ENCODE results near the gene ATG16L2. TPM values are rescaled to one million over a fixed set of nuclear protein-coding genes. Genes with fewer than 3 reads are reported as not detected.

ATG16L2 gene
- total RNA-seq, 2 experiments from 2014 or later, result 58.3 to 61.6 TPM

DNA sequence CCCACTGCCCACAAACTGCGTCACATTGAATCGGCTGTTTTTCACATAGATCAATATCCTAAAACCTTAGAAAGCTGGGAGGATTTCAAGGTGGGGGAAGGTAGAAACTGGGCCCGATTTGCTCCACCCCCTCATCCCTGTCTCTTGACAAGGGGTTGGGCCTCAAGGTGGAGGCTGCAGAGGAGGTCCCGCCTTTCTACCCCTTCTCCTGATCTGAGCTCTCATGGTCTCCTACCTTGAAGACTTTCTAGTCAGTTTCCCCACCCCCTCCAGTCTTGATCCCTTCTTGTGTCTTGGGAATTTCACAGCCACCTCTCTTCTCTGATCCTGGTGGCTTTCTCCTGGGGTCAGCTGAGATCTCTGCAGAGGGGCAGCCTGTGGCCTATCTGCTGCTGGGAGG lies 15.8 kb upstream of the ATG16L2 start:
- POLR2A ChIA-PET, result no interaction called here
- Mint-ChIP-seq H3K4me3 (no peak overlapping the region), H3K9me3 (no peaks in the 10 kb centered on the region), H3K36me3 (ENCODE audit: low read depth) (no peaks in the 10 kb centered on the region), H3K27ac (peak overlapping the region; percentile 61), H3K4me1 (ENCODE audit: low read depth) (peaks cover 16% of the 10 kb centered on the region), H3K27me3 (no peaks in the 10 kb centered on the region)
- Histone ChIP-seq H3K9me3 (ENCODE audit: control insufficient read depth in 1 of 2, insufficient read depth in 1 of 2, low read length in 2 of 2) (no peaks in the 10 kb centered on the region), H3K27me3 (ENCODE audit: control insufficient read depth in 1 of 2, insufficient read depth in 2 of 2, low read length in 2 of 2) (no peaks in the 10 kb centered on the region), H3K4me3 (ENCODE audit: low read length) (no peak overlapping the region), H3K36me3 (ENCODE audit: insufficient read depth, low read length) (no peaks in the 10 kb centered on the region), H3K27ac (ENCODE audit: low read depth in 1 of 2, low read length in 2 of 2) (no peak overlapping the region), H3K4me1 (ENCODE audit: insufficient read depth, low read length) (peaks cover 10% of the 10 kb centered on the region)
- DNase-seq (no peak), ATAC-seq (ENCODE audit: poor library complexity) (no peak)
- TF ChIP-seq, protein P1, sequence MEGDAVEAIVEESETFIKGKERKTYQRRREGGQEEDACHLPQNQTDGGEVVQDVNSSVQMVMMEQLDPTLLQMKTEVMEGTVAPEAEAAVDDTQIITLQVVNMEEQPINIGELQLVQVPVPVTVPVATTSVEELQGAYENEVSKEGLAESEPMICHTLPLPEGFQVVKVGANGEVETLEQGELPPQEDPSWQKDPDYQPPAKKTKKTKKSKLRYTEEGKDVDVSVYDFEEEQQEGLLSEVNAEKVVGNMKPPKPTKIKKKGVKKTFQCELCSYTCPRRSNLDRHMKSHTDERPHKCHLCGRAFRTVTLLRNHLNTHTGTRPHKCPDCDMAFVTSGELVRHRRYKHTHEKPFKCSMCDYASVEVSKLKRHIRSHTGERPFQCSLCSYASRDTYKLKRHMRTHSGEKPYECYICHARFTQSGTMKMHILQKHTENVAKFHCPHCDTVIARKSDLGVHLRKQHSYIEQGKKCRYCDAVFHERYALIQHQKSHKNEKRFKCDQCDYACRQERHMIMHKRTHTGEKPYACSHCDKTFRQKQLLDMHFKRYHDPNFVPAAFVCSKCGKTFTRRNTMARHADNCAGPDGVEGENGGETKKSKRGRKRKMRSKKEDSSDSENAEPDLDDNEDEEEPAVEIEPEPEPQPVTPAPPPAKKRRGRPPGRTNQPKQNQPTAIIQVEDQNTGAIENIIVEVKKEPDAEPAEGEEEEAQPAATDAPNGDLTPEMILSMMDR (IDR thresholded peaks at IDR 0.05), result no peak
- intact Hi-C loops (cut with DNase I, micrococcal nuclease), result loop anchor here in 1 of 2 experiments (10.0 kb wide), 1 partner anchor 684 kb away; the partner anchor contains the start of gene ANAPC15
- CTCF ChIA-PET, result interaction anchor here (0.8 to 1.1 kb wide), 2 partner anchors 17 to 73 kb away, joined by 3 read pairs; no protein-coding TSS in a partner anchor

DNA sequence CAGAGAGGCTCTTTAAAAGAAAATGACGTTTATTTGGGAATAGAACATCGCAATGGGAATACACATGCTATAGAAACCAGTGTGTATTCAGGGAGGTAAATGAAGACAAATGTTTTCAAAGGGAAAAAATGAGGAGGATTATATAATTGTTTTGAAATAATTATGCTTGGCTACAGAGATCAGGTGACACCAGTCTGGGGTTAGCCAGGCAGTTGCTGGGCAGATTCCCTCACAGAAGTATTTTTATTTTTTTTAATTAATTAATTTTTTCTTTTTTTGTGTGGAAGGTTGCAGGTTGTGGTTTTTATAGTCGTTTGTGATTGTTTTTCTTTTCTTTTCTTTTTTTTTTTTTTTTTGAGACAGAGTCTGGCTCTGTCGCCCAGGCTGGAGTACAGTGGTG lies 14.8 kb upstream of the ATG16L2 start:
- no peak overlapping the region for H3K4me3 Mint-ChIP-seq
- no peak for DNase-seq
- ChIA-PET CTCF (no interaction called here), POLR2A (no interaction called here)
- H3K27ac ChIP-seq (ENCODE audit: low read depth in 1 of 2, low read length in 2 of 2), result no peak overlapping the region
- no peak overlapping the region for H3K27ac Mint-ChIP-seq
- no peak overlapping the region for H3K4me3 ChIP-seq (ENCODE audit: low read length)
- no peaks in the 10 kb centered on the region for H3K9me3 Mint-ChIP-seq
- no peaks in the 10 kb centered on the region for H3K36me3 ChIP-seq (ENCODE audit: insufficient read depth, low read length)
- TF ChIP-seq, protein P1 (IDR thresholded peaks at IDR 0.05), result no peak
- H3K9me3 ChIP-seq (ENCODE audit: control insufficient read depth in 1 of 2, insufficient read depth in 1 of 2, low read length in 2 of 2), result no peaks in the 10 kb centered on the region
- no peaks in the 10 kb centered on the region for H3K27me3 Mint-ChIP-seq
- ATAC-seq (ENCODE audit: poor library complexity), result peak; percentile 26
- peaks cover 5% of the 10 kb centered on the region for H3K4me1 Mint-ChIP-seq (ENCODE audit: low read depth)
- peaks cover 2% of the 10 kb centered on the region for H3K4me1 ChIP-seq (ENCODE audit: insufficient read depth, low read length)
- intact Hi-C loops (cut with DNase I, micrococcal nuclease), result loop anchor here in 1 of 2 experiments (10.0 kb wide), 1 partner anchor 685 kb away; the partner anchor contains the start of gene ANAPC15
- no peaks in the 10 kb centered on the region for H3K36me3 Mint-ChIP-seq (ENCODE audit: low read depth)
- H3K27me3 ChIP-seq (ENCODE audit: control insufficient read depth in 1 of 2, insufficient read depth in 2 of 2, low read length in 2 of 2), result no peaks in the 10 kb centered on the region

DNA sequence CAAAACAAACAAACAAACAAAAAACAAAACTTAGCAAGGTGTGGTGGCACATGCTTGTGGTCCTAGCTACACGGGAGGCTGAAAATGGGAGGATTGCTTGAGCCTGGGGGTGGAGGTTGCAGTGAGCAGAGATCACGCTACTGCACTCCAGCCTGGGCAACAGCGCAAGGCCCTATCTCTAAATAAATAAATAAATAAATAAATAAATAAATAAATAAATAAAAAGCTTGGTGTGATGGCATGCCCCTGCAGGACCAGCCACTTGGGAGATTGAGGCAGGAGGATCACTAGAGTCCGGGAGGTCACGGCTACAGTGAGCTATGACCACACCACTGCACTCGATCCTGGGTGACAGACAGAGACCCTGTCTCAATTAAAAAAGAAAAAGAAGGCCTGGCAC lies 11.4 kb upstream of the ATG16L2 start:
- Histone ChIP-seq H3K4me1 (ENCODE audit: insufficient read depth, low read length) (no peaks in the 10 kb centered on the region), H3K9me3 (ENCODE audit: control insufficient read depth in 1 of 2, insufficient read depth in 1 of 2, low read length in 2 of 2) (no peaks in the 10 kb centered on the region), H3K36me3 (ENCODE audit: insufficient read depth, low read length) (no peaks in the 10 kb centered on the region), H3K27me3 (ENCODE audit: control insufficient read depth in 1 of 2, insufficient read depth in 2 of 2, low read length in 2 of 2) (no peaks in the 10 kb centered on the region), H3K4me3 (ENCODE audit: low read length) (no peak overlapping the region), H3K27ac (ENCODE audit: low read depth in 1 of 2, low read length in 2 of 2) (no peak overlapping the region)
- ATAC-seq (ENCODE audit: poor library complexity) (no peak), DNase-seq (no peak)
- H3K9me3 Mint-ChIP-seq, result no peaks in the 10 kb centered on the region
- no peak overlapping the region for H3K27ac Mint-ChIP-seq
- H3K27me3 Mint-ChIP-seq, result no peaks in the 10 kb centered on the region
- ChIA-PET CTCF (interaction anchor here (0.7 to 2.0 kb wide), 3 partner anchors 8 to 29 kb away, joined by 4 to 5 read pairs (median 4); partner anchors contain the start of gene STARD10), POLR2A (no interaction called here)
- intact Hi-C loops (cut with DNase I, micrococcal nuclease), result no loop called here
- no peak overlapping the region for H3K4me3 Mint-ChIP-seq
- TF ChIP-seq, protein P1 (IDR thresholded peaks at IDR 0.05), result no peak
- no peaks in the 10 kb centered on the region for H3K36me3 Mint-ChIP-seq (ENCODE audit: low read depth)
- no peaks in the 10 kb centered on the region for H3K4me1 Mint-ChIP-seq (ENCODE audit: low read depth)
